A673 (cell line): Measurements from ENCODE around the gene MLH3. TPM values are rescaled to one million over a fixed set of nuclear protein-coding genes. Genes with fewer than 3 reads are reported as not detected.

ENCODE experiments used
- BruUV-seq: library from RNA; stranded (reverse); fragments of 400-500 nt; replicated peaks from 2 replicates; lab custom pipeline; 2021; lab: Mats Ljungman, UMichigan
- CTCF ChIA-PET: fragments of 300-600 bp; sonication (Branson Sonifier 250); formaldehyde crosslinking; loops from one replicate; lab custom pipeline; 2022; ENCODE audit warnings: antibody characterized with exemption; lab: Charles Lee
- POLR2A ChIA-PET: fragments of 300-600 bp; sonication (Branson Sonifier 250); formaldehyde crosslinking; loops from one replicate; lab custom pipeline; 2022; ENCODE audit warnings: antibody characterized with exemption; ENCODE audit not compliant: low non-redundant PET; lab: Charles Lee
- DNase-seq: peaks from one replicate; pipeline ENCODE4 v3.0.0-alpha.2; 2015; ENCODE audit warnings: low spot score
- H3K27ac ChIP-seq: fragments of 200-600 bp; sonication (generic); 2 replicates; pipeline ENCODE4 v1.5.1; 2016; ENCODE audit warnings: mixed run types, low read depth, mild to moderate bottlenecking, mixed read lengths, antibody characterized with exemption, low read length; ENCODE audit not compliant: poor library complexity, severe bottlenecking
- H3K27me3 ChIP-seq: fragments of 200-600 bp; sonication (generic); replicated peaks from 2 replicates; pipeline ENCODE4 v1.6.1; 2017; ENCODE audit warnings: mixed run types, low read depth, mild to moderate bottlenecking, mixed read lengths, antibody characterized with exemption, low read length; ENCODE audit not compliant: insufficient read depth, poor library complexity
- H3K36me3 ChIP-seq: fragments of 200-600 bp; sonication (generic); 2 replicates; pipeline ENCODE4 v1.6.1; 2016; ENCODE audit warnings: mixed run types, mild to moderate bottlenecking, mixed read lengths, antibody characterized with exemption, low read length; ENCODE audit not compliant: insufficient read depth, poor library complexity, severe bottlenecking
- H3K4me1 ChIP-seq: fragments of 200-600 bp; sonication (generic); 2 replicates; pipeline ENCODE4 v1.6.1; 2017; ENCODE audit warnings: mixed run types, mild to moderate bottlenecking, mixed read lengths, antibody characterized with exemption, low read length; ENCODE audit not compliant: insufficient read depth, poor library complexity, severe bottlenecking
- H3K4me3 ChIP-seq: fragments of 200-600 bp; sonication (generic); 2 replicates; pipeline ENCODE4 v1.5.1; 2016; ENCODE audit warnings: low read depth, mixed run types, mild to moderate bottlenecking, mixed read lengths, low read length; ENCODE audit not compliant: poor library complexity, severe bottlenecking
- H3K9me3 ChIP-seq: fragments of 200-600 bp; sonication (generic); 2 replicates; pipeline ENCODE4 v1.6.1; 2016; ENCODE audit warnings: mixed run types, low read depth, mild to moderate bottlenecking, mixed read lengths, antibody characterized with exemption, low read length; ENCODE audit not compliant: poor library complexity, severe bottlenecking
- EZH2 ChIP-seq: fragments of 200-600 bp; sonication (generic); IDR thresholded peaks from 2 replicates; pipeline ENCODE4 v1.6.1; 2017; ENCODE audit warnings: borderline replicate concordance, low read depth, mild to moderate bottlenecking, mixed read lengths, antibody characterized with exemption, low read length; ENCODE audit not compliant: poor library complexity, severe bottlenecking
- intact Hi-C: fragments of 100-400 bp; cut with micrococcal nuclease; formaldehyde crosslinking; loops from one replicate; pipeline ENCODE4 v1.10.0; 2022; ENCODE audit not compliant: unreplicated experiment
- total RNA-seq: library from RNA; stranded (reverse); gene quantifications from 2 replicates; pipeline ENCODE4 v1.2.3, GENCODE V29; 2021
- TF ChIP-seq, protein P1 (sequence below): fragments of 300-800, 200-600 bp; sonication (generic); conservative IDR thresholded peaks from 2 replicates; pipeline ENCODE4 v1.5.1; 2017; ENCODE audit warnings: low read depth, mild to moderate bottlenecking, antibody characterized with exemption, low read length, moderate library complexity, mixed read lengths

The MLH3 gene
- total RNA-seq, 1 experiment from 2014 or later: 24.0 TPM

DNA sequence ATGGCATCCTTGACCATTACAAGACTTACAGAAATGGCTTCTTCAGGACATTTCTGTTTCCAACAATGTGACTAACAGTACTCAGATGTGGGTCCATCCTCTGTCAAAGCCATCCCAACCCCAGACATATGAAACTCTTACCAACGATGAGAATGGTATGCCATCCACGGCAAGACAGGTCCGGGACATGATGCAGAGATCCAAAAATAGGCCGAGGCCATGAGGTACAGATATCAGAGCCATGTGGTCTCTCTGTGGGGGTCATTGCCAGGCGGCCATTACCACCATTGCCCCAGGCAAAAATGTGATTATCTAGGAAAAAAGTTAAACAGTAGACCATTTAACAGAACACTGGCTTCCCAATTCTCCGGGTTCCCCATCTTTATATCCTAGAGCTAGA is 45.7 kb upstream of the MLH3 start:
- no peaks in the 10 kb centered on the region for H3K9me3 ChIP-seq
- TF ChIP-seq, protein P1, sequence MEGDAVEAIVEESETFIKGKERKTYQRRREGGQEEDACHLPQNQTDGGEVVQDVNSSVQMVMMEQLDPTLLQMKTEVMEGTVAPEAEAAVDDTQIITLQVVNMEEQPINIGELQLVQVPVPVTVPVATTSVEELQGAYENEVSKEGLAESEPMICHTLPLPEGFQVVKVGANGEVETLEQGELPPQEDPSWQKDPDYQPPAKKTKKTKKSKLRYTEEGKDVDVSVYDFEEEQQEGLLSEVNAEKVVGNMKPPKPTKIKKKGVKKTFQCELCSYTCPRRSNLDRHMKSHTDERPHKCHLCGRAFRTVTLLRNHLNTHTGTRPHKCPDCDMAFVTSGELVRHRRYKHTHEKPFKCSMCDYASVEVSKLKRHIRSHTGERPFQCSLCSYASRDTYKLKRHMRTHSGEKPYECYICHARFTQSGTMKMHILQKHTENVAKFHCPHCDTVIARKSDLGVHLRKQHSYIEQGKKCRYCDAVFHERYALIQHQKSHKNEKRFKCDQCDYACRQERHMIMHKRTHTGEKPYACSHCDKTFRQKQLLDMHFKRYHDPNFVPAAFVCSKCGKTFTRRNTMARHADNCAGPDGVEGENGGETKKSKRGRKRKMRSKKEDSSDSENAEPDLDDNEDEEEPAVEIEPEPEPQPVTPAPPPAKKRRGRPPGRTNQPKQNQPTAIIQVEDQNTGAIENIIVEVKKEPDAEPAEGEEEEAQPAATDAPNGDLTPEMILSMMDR: no peak
- TF ChIP-seq EZH2: no peak
- no peaks in the 10 kb centered on the region for H3K27me3 ChIP-seq
- ChIA-PET POLR2A (no interaction called here), CTCF (no interaction called here)
- peaks cover 56% of the 10 kb centered on the region for H3K36me3 ChIP-seq
- no peaks in the 10 kb centered on the region for H3K4me1 ChIP-seq
- DNase-seq: no peak
- intact Hi-C loops: loop anchor here (10.0 kb wide), 1 partner anchor 492 kb away; no protein-coding TSS in a partner anchor
- H3K4me3 ChIP-seq: no peak overlapping the region
- no TSS peak for BruUV-seq
- H3K27ac ChIP-seq: no peak overlapping the region

DNA sequence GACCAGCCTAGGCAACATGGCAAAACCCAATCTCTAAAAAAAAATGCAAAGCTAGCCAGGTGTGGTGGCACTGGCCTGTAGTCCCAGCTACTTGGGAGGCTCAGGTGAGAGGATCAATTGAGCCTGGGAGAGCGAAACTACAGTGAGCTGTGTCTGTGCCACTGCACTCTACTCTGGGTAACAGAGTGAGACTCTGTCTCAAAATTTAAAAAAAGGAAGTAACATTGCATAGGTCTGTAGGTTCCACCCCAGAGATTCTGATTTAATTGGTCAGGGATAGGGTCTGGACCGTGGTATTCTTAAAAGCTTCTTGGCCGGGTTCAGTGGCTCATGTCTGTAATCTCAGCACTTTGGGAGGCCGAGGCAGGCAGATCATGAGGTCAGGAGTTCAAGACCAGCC is 44.4 kb upstream of the MLH3 start:
- Histone ChIP-seq H3K27me3 (no peaks in the 10 kb centered on the region), H3K27ac (no peak overlapping the region), H3K4me1 (no peaks in the 10 kb centered on the region), H3K4me3 (no peak overlapping the region), H3K36me3 (peaks cover 48% of the 10 kb centered on the region), H3K9me3 (no peaks in the 10 kb centered on the region)
- intact Hi-C loops: loop anchor here (10.0 kb wide), 1 partner anchor 491 kb away; no protein-coding TSS in a partner anchor
- DNase-seq: no peak
- CTCF ChIA-PET: no interaction called here
- POLR2A ChIA-PET: interaction anchor here (0.7 kb wide), 1 partner anchor 66 kb away, joined by 21 read pairs; no protein-coding TSS in a partner anchor
- no TSS peak for BruUV-seq
- no peak for TF ChIP-seq EZH2
- TF ChIP-seq, protein P1: no peak

DNA sequence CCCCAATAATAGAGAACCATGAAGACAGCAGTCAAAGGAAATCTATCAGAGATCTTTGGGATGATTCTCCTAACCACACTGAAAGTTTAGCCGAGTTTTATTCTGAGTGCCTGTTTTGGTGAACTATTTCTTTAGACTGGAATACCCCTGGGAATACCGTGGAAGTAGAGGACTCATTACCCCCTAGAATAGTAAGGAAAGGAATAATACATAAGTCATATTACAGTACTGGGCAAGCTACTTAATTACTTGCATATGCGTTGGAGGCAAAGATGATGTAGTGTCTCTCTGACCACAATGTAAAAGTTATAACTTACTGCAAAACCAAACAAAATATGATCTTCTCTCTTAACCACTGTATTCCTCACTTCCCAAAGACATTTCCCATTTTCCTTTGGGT is 43.6 kb upstream of the MLH3 start:
- CTCF ChIA-PET: no interaction called here
- H3K27me3 ChIP-seq: no peaks in the 10 kb centered on the region
- no peak overlapping the region for H3K4me3 ChIP-seq
- BruUV-seq: no TSS peak
- DNase-seq: no peak
- H3K27ac ChIP-seq: no peak overlapping the region
- intact Hi-C loops: loop anchor here (10.0 kb wide), 1 partner anchor 490 kb away; no protein-coding TSS in a partner anchor
- no peaks in the 10 kb centered on the region for H3K4me1 ChIP-seq
- H3K36me3 ChIP-seq: peaks cover 45% of the 10 kb centered on the region
- no peaks in the 10 kb centered on the region for H3K9me3 ChIP-seq
- POLR2A ChIA-PET: no interaction called here
- TF ChIP-seq EZH2: no peak
- TF ChIP-seq, protein P1: no peak
